ENCODE measurements around the gene PDILT.

Gene PDILT

GRCh38 chr16:20385844-20386832 lies 18.4 kb downstream of the PDILT start:
- H3K4me3 ChIP-seq (replicated peaks in 1 of 2; ENCODE audit: low read depth in 2 of 2, low read length in 2 of 2): no peak overlapping the region
- peak; percentile 57 to 59 for DNase-seq (ENCODE audit: low read depth in 2 of 2)
- TF ChIP-seq CTCF (IDR thresholded peaks at IDR 0.05; ENCODE audit: low read depth, low read length): peak; percentile 81

- DNase-seq (ENCODE audit: low read depth in 2 of 2): peak; percentile 75 to 77
- H3K4me3 ChIP-seq (replicated peaks in 1 of 2; ENCODE audit: low read depth in 2 of 2, low read length in 2 of 2): no peak overlapping the region
- peak; percentile 89 for TF ChIP-seq CTCF (IDR thresholded peaks at IDR 0.05; ENCODE audit: low read depth, low read length)
These were observed 21.2 kb downstream of the PDILT start for GRCh38 chr16:20383106-20384029.

DNA sequence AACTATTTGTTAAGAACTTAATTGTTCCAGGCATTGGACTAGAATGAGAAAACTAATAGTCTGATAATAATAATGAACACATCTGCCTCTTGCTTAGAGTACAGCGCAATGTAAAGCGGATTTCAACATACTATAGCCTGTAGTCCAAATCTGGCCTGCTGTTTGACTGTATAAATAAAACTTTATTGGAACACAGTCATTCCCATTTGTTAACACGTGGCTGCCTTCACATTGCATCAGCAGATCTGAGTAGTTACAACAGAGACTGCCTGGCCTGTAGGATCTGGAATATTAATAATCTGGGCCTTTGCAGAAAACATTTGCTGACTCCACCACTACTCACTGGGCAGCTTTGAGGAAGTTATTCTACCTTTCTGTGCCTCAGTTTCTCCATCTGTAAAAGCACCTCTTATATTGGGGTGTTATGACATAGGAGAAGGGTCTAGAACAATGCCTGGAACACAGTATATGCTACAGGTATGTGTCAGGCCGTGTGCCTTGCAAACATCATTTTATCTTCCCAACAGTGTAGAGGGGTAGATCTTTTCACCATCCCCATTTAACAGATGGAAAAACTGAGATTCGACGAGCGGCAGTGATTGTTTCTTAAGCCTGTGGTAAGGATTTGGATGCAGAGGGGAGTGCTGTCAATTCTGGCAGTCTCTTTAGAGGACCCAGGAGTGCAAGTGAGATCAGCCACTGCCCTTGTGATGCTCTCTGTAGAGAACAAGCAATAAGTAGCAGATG lies 22.2 kb downstream of the PDILT start:
- H3K4me3 ChIP-seq (replicated peaks in 1 of 2; ENCODE audit: low read depth in 2 of 2, low read length in 2 of 2): no peak overlapping the region
- peak in 1 of 2 donors; percentile 2 for DNase-seq (ENCODE audit: low read depth in 2 of 2)
- TF ChIP-seq CTCF (IDR thresholded peaks at IDR 0.05; ENCODE audit: low read depth, low read length): no peak

GRCh38 chr16:20380782-20381181 lies 23.8 kb downstream of the PDILT start:
- no peak for DNase-seq (ENCODE audit: low read depth in 2 of 2)
- no peak overlapping the region for H3K4me3 ChIP-seq (replicated peaks in 1 of 2; ENCODE audit: low read depth in 2 of 2, low read length in 2 of 2)
- no peak for TF ChIP-seq CTCF (IDR thresholded peaks at IDR 0.05; ENCODE audit: low read depth, low read length)

GRCh38 chr16:20377181-20377580 lies 27.4 kb downstream of the PDILT start:
- no peak overlapping the region for H3K4me3 ChIP-seq (replicated peaks in 1 of 2; ENCODE audit: low read depth in 2 of 2, low read length in 2 of 2)
- no peak for DNase-seq (ENCODE audit: low read depth in 2 of 2)
- TF ChIP-seq CTCF (IDR thresholded peaks at IDR 0.05; ENCODE audit: low read depth, low read length): no peak

DNA sequence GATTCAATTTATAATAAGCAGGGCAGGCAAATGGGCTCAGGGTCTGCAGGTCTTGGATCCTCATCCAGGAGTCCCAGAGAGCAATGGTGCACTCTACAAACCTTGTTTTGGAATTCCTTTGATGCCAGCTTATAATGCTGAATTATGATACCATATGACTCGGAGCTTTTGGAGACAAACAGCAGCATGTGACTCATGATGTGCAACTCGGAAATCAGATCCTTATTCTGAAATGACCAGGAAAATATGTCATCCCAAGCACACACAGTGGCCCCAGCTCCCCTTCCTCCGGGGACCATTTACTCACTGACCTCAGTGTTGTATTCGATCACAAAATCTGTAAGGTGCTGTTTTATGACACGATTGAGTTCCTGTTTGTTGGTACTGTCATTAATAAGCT lies 31.8 kb downstream of the PDILT start:
- no peak for TF ChIP-seq CTCF (IDR thresholded peaks at IDR 0.05; ENCODE audit: low read depth, low read length)
- no peak for DNase-seq (ENCODE audit: low read depth in 2 of 2)
- no peak overlapping the region for H3K4me3 ChIP-seq (replicated peaks in 1 of 2; ENCODE audit: low read depth in 2 of 2, low read length in 2 of 2)
